Upper lobe of left lung (tissue), 4 donors: ENCODE data around the gene SORCS1.

Experiments used
- CTCF ChIP-seq, 6 experiments: fragments of 450-650 bp in 4 of 6; fragments of 200-600 bp in 2 of 6; sonication (generic) in 2 of 6; IDR thresholded peaks; one replicate each; pipeline ENCODE4 v1.5.1; 2016 to 2019; ENCODE audit warnings: antibody characterized with exemption in 6 of 6
- POLR2A ChIP-seq, 4 donors: fragments of 450-650 bp; IDR thresholded peaks; one replicate each; pipeline ENCODE4 v1.5.1; 2016 to 2017; ENCODE audit warnings: antibody characterized with exemption in 4 of 4, mild to moderate bottlenecking in 2 of 4

DNA sequence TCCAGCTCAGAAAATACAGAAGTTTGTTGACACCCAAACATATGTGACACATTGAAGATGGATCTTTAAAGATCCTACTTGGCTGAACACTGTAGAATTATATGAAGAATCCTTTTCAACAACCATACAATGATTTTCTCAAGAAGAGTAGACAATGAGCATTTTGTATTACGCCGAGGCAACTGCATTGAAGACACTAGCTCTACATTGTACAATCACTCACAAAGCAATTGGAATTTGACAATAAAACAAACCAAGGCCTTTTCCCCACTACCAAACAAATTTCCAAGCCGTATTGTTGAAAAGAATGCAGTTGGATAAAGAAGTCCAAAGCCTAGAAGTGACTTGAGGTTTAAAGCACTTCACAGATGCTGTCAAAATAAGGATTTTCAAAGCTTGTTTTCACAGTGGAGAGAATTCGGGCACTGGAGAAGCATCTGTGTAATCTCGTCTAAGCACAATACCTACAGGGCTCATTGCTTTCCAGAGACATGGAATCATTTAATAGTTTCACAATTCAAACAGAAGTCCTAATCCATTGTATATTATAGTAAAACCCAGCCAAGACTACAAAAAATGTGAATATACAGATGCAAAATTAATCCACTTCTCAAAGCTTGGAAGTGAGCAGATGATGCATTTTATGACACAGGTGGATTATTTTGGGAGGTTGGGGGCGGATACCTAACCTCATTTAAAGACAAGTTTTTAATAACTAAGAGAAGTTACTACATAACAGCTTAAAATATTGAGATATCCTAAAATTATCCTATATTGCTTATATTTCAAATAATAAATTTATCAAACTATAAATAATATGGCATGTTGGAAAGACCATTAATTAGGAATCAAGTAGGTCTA, 78.6 kb downstream of the SORCS1 start:
- TF ChIP-seq CTCF (IDR thresholded peaks at IDR 0.05) (no peak), POLR2A (IDR thresholded peaks at IDR 0.05) (no peak)
